Measurements from ENCODE around the gene GRWD1. TPM values are rescaled to one million over a fixed set of nuclear protein-coding genes. Genes with fewer than 3 reads are reported as not detected.

The GRWD1 gene
- total and polyA plus RNA-seq, 2 donors (not counting 1 experiment from before 2014, with no cell fraction given): 10.6 to 40.7 TPM

DNA sequence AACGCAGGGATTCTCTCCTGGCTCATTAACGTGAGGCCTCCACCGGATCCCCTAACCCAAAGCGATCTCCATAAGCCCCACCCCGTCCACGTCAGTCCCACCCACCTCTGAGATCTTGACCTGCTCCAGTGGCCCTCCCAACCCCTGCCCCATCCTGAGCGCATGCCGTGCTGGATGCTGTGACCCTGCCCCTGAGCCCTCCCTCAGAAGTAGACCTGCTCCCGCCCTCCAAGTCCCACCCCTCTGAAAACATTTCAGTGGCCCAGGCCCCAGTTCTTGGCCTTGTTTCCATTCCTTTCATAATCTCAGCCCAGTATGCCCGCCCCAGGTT, 46.0 kb downstream of the GRWD1 start:
- peak overlapping the region; percentile 15 for H3K27ac Mint-ChIP-seq
- intact Hi-C loops (cut with micrococcal nuclease): loop anchor here (1.0 to 10.0 kb wide), 3 partner anchors 22 to 170 kb away; partner anchors contain the start of genes CYTH2, GRIN2D and KDELR1
- H3K27me3 ChIP-seq (replicated peaks in 1 of 4; ENCODE audit: control extremely low read depth in 1 of 4, control insufficient read depth in 3 of 4, insufficient read depth in 4 of 4, low read length in 3 of 4): peaks cover 0 to 44% (median 23%) of the 10 kb centered on the region in 4 experiments
- peak overlapping the region; percentile 75 for H3K4me2 ChIP-seq (replicated peaks; ENCODE audit: low read depth, low read length, poor library complexity, severe bottlenecking)
- H3K9me3 Mint-ChIP-seq (ENCODE audit: insufficient read depth): no peaks in the 10 kb centered on the region
- no peaks in the 10 kb centered on the region for H3K36me3 ChIP-seq (replicated peaks in 1 of 2; ENCODE audit: control extremely low read depth in 1 of 2, control insufficient read depth in 1 of 2, extremely low read depth in 1 of 2, insufficient read depth in 2 of 2, low read length in 1 of 2)
- peak overlapping the region; percentile 34 for H2AFZ ChIP-seq (ENCODE audit: insufficient read depth, low read depth, low read length, poor library complexity, severe bottlenecking)
- peak overlapping the region; percentile 63 for H3K4me3 Mint-ChIP-seq
- no peaks in the 10 kb centered on the region for H3K79me2 ChIP-seq (ENCODE audit: control insufficient read depth, insufficient read depth, low read length)
- H3K27ac ChIP-seq (ENCODE audit: low read length in 2 of 2): no peak overlapping the region
- ChIA-PET POLR2A (interaction anchor here (0.6 to 1.1 kb wide), 2 partner anchors 10 to 168 kb away, joined by 3 to 8 read pairs; no protein-coding TSS in a partner anchor), CTCF (interaction anchor here (5.3 kb wide), 1 partner anchor 118 kb away, joined by 51 read pairs; no protein-coding TSS in a partner anchor)
- TF ChIP-seq EZH2 (IDR thresholded peaks at IDR 0.05; ENCODE audit: borderline replicate concordance, insufficient read depth, low read depth, low read length, poor library complexity, severe bottlenecking): no peak
- TF ChIP-seq, protein P1, sequence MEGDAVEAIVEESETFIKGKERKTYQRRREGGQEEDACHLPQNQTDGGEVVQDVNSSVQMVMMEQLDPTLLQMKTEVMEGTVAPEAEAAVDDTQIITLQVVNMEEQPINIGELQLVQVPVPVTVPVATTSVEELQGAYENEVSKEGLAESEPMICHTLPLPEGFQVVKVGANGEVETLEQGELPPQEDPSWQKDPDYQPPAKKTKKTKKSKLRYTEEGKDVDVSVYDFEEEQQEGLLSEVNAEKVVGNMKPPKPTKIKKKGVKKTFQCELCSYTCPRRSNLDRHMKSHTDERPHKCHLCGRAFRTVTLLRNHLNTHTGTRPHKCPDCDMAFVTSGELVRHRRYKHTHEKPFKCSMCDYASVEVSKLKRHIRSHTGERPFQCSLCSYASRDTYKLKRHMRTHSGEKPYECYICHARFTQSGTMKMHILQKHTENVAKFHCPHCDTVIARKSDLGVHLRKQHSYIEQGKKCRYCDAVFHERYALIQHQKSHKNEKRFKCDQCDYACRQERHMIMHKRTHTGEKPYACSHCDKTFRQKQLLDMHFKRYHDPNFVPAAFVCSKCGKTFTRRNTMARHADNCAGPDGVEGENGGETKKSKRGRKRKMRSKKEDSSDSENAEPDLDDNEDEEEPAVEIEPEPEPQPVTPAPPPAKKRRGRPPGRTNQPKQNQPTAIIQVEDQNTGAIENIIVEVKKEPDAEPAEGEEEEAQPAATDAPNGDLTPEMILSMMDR (IDR thresholded peaks at IDR 0.05): no peak
- H3K4me1 ChIP-seq (ENCODE audit: control insufficient read depth in 2 of 2, insufficient read depth in 2 of 2, low read length in 2 of 2): peaks cover 39 to 44% of the 10 kb centered on the region in 2 donors
- H3K4me3 ChIP-seq (ENCODE audit: control extremely low read depth in 1 of 5, extremely low read depth in 1 of 5, insufficient read depth in 1 of 5, low read depth in 2 of 5, low read length in 4 of 5): peak overlapping the region in 2 of 5 experiments; percentile 33 to 49
- H3K9ac ChIP-seq (ENCODE audit: low read length): no peak overlapping the region
- ATAC-seq (ENCODE audit: low read depth) (no peak), DNase-seq (no peak)
- 36% methylated on average over 10 of the region's 10 CpGs for WGBS (ENCODE audit: insufficient coverage)
- H3K27me3 Mint-ChIP-seq: peaks cover 28% of the 10 kb centered on the region
- peaks cover 0 to 28% (median 0%) of the 10 kb centered on the region in 3 donors for H3K9me3 ChIP-seq (ENCODE audit: control extremely low read depth in 1 of 3, control insufficient read depth in 2 of 3, insufficient read depth in 1 of 3, low read length in 2 of 3)
- H4K20me1 ChIP-seq (ENCODE audit: control insufficient read depth, insufficient read depth, low read length, poor library complexity, severe bottlenecking): peaks cover 6% of the 10 kb centered on the region
- peaks cover 35% of the 10 kb centered on the region for H3K4me1 Mint-ChIP-seq

Measured in B cell (primary cell).